Common myeloid progenitor, CD34-positive (primary cell): Measurements from ENCODE around the gene CDC20B.
"Not testable (repeated sequence)": the region's sequence is repeated elsewhere in the genome, so short reads cannot be mapped to it uniquely, and the experiment has no call there.

Source experiments
- CTCF ChIA-PET: fragments of 350-600 bp; sonication (Branson Sonifier 250); formaldehyde crosslinking; loops from one replicate; lab custom pipeline; 2021; ENCODE audit warnings: antibody characterized with exemption; lab: Charles Lee
- POLR2A ChIA-PET: fragments of 350-600 bp; sonication (Branson Sonifier 250); formaldehyde crosslinking; loops from one replicate; lab custom pipeline; 2021; ENCODE audit warnings: antibody characterized with exemption; lab: Charles Lee
- DNase-seq, 3 donors: peaks; one replicate each; pipeline versions ENCODE4 v3.0.0 to v3.0.0-alpha.2; 2013
- H3K27ac ChIP-seq, 2 experiments: 1 replicate in 1 of 2; 2 replicates in 1 of 2; pipeline ENCODE4 v1.7.0; 2013; ENCODE audit warnings: inconsistent platforms in 2 of 2, low read length in 2 of 2, mild to moderate bottlenecking in 2 of 2, low read depth in 1 of 2, moderate library complexity in 1 of 2; ENCODE audit not compliant: severe bottlenecking in 2 of 2, insufficient read depth in 1 of 2, poor library complexity in 1 of 2
- H3K27me3 ChIP-seq, 5 experiments: replicated peaks in 2 of 5; 1 replicate in 3 of 5; 2 replicates in 2 of 5; pipeline versions ENCODE4 v1.6.1 to v1.7.0; 2013; ENCODE audit warnings: low read length in 4 of 5, mild to moderate bottlenecking in 2 of 5, moderate library complexity in 2 of 5, inconsistent platforms in 1 of 5; ENCODE audit not compliant: insufficient read depth in 5 of 5, control insufficient read depth in 4 of 5
- H3K36me3 ChIP-seq, 4 experiments: 1 replicate in 2 of 4; 2 replicates in 2 of 4; pipeline versions ENCODE4 v1.6.1 to v1.7.0; 2013; ENCODE audit warnings: low read length in 3 of 4, control low read depth in 1 of 4, mild to moderate bottlenecking in 1 of 4; ENCODE audit not compliant: control insufficient read depth in 4 of 4, insufficient read depth in 4 of 4
- H3K4me1 ChIP-seq, 4 experiments: 1 replicate in 3 of 4; 2 replicates in 1 of 4; pipeline versions ENCODE4 v1.6.1 to v1.7.1; 2013; ENCODE audit warnings: low read length in 3 of 4, mild to moderate bottlenecking in 3 of 4, control low read depth in 1 of 4, inconsistent platforms in 1 of 4, moderate library complexity in 1 of 4; ENCODE audit not compliant: control insufficient read depth in 4 of 4, insufficient read depth in 4 of 4; ENCODE audit errors: control extremely low read depth in 1 of 4
- H3K4me3 ChIP-seq, 7 experiments: 1 replicate in 4 of 7; 2 replicates in 3 of 7; pipeline versions ENCODE4 v1.5.1 to v1.7.0; 2013; ENCODE audit warnings: mild to moderate bottlenecking in 7 of 7, low read length in 6 of 7, moderate library complexity in 6 of 7, inconsistent platforms in 2 of 7, low read depth in 2 of 7, control low read depth in 1 of 7; ENCODE audit not compliant: insufficient read depth in 4 of 7, control insufficient read depth in 1 of 7; ENCODE audit errors: extremely low read depth in 1 of 7
- H3K9me3 ChIP-seq, 5 experiments: 1 replicate in 4 of 5; 2 replicates in 1 of 5; pipeline versions ENCODE4 v1.6.1 to v1.7.1; 2013; ENCODE audit warnings: low read length in 4 of 5, mild to moderate bottlenecking in 2 of 5, inconsistent platforms in 1 of 5, low read depth in 1 of 5, moderate library complexity in 1 of 5; ENCODE audit not compliant: control insufficient read depth in 4 of 5, insufficient read depth in 2 of 5; ENCODE audit errors: control extremely low read depth in 1 of 5
- WGBS: methylation state at CpG from one replicate; pipeline ENCODE4 v1.1.5; 2013; ENCODE audit not compliant: insufficient coverage; 5-methylcytosine and 5-hydroxymethylcytosine counted together

Gene CDC20B

DNA sequence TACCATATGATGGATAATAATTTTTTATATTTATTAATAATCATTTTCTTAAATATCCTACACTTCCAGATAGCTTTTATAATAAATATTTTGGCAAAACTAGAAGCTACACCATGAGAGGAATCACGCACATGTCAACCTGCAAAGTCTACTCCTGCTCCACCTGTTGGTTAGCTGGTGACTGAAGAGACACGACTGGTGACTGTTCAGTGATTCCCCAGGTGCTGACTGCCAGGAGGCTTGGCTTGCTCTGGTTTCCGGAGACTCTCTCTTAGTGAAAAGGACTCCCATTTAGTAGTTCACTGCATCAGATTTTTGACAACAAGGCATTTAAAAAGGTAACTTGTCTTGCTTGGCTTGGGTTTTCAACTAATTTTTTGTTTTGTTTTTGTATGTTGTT lies 49.6 kb downstream of the CDC20B start:
- 100% methylated on average over 3 of the region's 3 CpGs for WGBS
- no peak for DNase-seq
- Histone ChIP-seq H3K27ac (no peak overlapping the region), H3K36me3 (no peaks in the 10 kb centered on the region), H3K4me1 (no peaks in the 10 kb centered on the region), H3K4me3 (no peak overlapping the region), H3K9me3 (peaks cover 0 to 3% (median 0%) of the 10 kb centered on the region in 5 experiments), H3K27me3 (no peaks in the 10 kb centered on the region)
- ChIA-PET POLR2A (no interaction called here), CTCF (interaction anchor here (1.5 kb wide), 1 partner anchor 164 kb away, joined by 3 read pairs; no protein-coding TSS in a partner anchor)

DNA sequence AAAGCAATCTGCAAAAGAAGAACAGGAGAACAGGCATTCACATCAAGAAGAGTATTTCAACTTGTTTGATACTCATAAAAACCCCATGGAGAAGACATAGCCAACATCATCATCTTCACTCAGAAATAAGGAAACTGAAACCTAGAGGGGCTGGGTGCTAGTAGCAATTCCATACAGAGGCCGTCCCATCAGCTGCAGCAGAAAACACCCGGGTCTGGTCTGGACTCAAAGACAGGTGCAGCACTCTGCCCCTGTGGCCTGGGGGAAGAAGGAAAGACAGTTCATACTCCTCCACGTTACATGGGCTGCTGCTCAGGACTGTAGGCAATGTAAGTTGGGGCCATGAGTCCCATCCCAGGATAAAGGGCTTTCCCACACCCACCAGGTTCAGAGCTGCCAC lies 58.9 kb downstream of the CDC20B start:
- ChIA-PET POLR2A (no interaction called here), CTCF (interaction anchor here (1.4 kb wide), 1 partner anchor 12 kb away, joined by 3 read pairs; no protein-coding TSS in a partner anchor)
- no peak for DNase-seq
- H3K36me3 ChIP-seq = no peaks in the 10 kb centered on the region
- H3K27me3 ChIP-seq = no peaks in the 10 kb centered on the region
- no peak overlapping the region for H3K4me3 ChIP-seq
- WGBS = 96% methylated on average over 3 of the region's 3 CpGs
- no peaks in the 10 kb centered on the region for H3K4me1 ChIP-seq
- no peak overlapping the region for H3K27ac ChIP-seq
- no peaks in the 10 kb centered on the region for H3K9me3 ChIP-seq

DNA sequence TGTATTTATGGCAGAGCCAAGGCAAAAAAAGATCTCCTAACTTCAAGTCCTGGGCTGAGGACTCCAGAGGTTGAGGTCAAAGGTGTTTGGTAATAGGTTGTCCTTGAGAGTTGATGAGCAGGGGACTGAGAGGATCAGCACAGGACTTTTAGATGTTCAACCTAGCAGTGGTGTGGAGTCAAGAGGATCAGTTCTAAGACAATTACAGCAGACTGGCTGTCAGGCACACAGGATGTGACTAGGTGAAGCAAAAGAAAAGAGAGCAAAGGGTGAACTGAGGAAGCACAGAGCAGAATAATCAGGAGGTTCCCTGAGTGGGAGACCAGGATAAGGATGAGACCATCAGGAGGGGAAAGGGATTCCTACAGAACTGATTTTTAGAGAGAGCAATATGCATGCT lies 59.6 kb downstream of the CDC20B start:
- Histone ChIP-seq H3K27me3 (no peaks in the 10 kb centered on the region), H3K9me3 (no peaks in the 10 kb centered on the region), H3K27ac (no peak overlapping the region), H3K4me1 (no peaks in the 10 kb centered on the region), H3K36me3 (no peaks in the 10 kb centered on the region), H3K4me3 (no peak overlapping the region)
- DNase-seq = no peak
- ChIA-PET POLR2A (no interaction called here), CTCF (interaction anchor here (1.4 kb wide), 1 partner anchor 13 kb away, joined by 3 read pairs; no protein-coding TSS in a partner anchor)

DNA sequence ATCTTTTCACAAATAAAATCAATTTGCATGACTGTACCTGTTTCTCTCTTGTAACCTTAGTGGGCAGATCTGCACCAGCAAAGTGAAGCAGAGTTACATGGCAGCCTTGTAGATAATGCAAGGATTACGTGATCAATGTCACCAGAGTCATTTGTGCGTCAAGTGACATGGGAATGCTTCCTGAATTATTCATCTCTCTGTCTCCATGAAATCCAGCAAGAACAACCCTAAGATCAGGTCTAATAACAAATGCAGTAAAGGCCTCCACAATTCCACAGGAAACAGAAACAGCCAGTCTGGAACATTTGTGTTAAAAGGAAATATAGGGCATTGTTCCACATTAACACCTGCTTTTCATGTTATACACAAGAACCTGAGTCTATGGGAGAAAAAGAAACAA lies 62.8 kb downstream of the CDC20B start:
- 100% methylated on average over 1 of the region's 2 CpGs for WGBS
- H3K36me3 ChIP-seq = no peaks in the 10 kb centered on the region
- no peak overlapping the region for H3K4me3 ChIP-seq
- ChIA-PET CTCF (no interaction called here), POLR2A (no interaction called here)
- peaks cover 0 to 1% (median 0%) of the 10 kb centered on the region in 5 experiments for H3K9me3 ChIP-seq
- no peak overlapping the region for H3K27ac ChIP-seq
- no peaks in the 10 kb centered on the region for H3K27me3 ChIP-seq
- DNase-seq = no peak
- peaks cover 0 to 3% (median 3%) of the 10 kb centered on the region in 4 experiments for H3K4me1 ChIP-seq

DNA sequence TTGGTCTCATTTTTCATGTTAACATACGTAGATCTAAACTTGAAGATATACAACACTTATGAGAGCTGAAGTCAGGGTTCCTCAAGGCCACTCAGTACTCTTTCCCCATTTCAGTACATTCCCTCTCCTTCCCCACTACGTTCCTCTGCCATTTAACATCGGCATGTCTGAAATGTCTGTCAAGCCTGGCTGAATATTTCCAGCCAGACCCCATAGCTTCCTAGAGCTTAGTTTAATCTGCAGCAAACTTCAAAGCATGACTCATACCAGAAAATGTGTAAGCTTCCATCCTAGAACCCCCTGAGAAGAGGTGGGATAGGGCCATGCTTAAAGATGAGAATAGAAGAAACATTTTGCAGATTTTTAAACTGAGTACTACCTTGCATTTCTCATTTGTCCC lies 64.3 kb downstream of the CDC20B start:
- Histone ChIP-seq H3K27ac (no peak overlapping the region), H3K36me3 (no peaks in the 10 kb centered on the region), H3K4me1 (peaks cover 11 to 19% (median 17%) of the 10 kb centered on the region in 4 experiments), H3K9me3 (peaks cover 0 to 1% (median 0%) of the 10 kb centered on the region in 5 experiments), H3K4me3 (no peak overlapping the region), H3K27me3 (no peaks in the 10 kb centered on the region)
- no peak for DNase-seq
- 92% methylated on average over 3 of the region's 3 CpGs for WGBS
- POLR2A ChIA-PET = no interaction called here
- CTCF ChIA-PET = interaction anchor here (0.7 kb wide), 1 partner anchor 201 kb away, joined by 3 read pairs; no protein-coding TSS in a partner anchor

DNA sequence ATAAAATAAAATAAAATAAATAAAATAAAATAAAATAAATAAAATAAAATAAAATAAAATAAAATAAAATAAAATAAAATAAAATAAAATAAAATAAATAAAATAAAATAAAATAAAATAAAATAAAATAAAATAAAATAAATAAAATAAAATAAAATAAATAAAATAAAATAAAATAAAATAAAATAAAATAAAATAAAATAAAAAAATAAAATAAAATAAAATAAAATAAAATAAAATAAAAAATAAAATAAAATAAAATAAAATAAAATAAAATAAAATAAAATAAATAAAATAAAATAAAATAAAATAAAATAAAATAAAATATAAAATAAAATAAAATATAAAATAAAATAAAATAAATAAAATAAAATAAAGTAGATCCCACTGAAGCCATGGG lies 67.0 kb downstream of the CDC20B start:
- DNase-seq, POLR2A ChIA-PET, H3K4me3 ChIP-seq, CTCF ChIA-PET, H3K27ac ChIP-seq, H3K36me3 ChIP-seq, H3K27me3 ChIP-seq, H3K9me3 ChIP-seq: not testable (repeated sequence)
- peaks cover 25 to 37% (median 33%) of the 10 kb centered on the region in 4 experiments for H3K4me1 ChIP-seq

DNA sequence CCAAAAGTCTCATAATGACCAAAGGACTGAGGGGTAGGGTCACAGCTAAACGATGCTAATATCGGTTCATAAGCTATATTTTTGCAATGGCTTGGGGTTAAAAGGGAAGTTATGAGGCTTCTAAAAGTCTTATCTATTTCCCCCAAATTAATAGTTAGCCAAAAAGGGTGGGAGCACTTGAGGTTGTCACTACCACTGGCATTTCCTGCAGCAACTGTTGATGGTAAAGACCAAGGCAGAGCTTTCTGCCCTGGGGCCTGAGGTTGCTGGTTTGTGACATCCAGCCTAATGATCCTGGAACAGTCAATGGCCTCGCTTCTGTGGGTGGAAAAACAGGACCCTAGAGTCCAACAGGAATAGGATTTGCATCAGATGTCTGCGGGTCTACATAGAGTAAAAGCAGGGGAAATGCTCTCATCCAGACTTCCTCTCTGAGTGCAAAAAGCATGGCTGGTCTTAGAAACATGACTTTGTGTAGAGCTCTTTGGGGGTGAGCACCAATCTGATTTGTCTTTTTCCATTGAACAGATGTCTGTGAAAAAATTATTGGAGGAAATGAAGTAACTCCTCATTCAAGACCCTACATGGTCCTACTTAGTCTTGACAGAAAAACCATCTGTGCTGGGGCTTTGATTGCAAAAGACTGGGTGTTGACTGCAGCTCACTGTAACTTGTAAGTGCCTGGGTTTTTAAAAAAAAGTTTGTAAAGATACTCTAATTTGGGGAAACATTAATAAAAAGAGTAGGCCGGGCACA lies 67.9 kb downstream of the CDC20B start:
- 38% methylated on average over 2 of the region's 5 CpGs for WGBS
- peaks cover 0 to 1% (median 0%) of the 10 kb centered on the region in 5 experiments for H3K9me3 ChIP-seq
- ChIA-PET POLR2A (interaction anchor here (0.7 kb wide), 1 partner anchor 38 kb away, joined by 3 read pairs; no protein-coding TSS in a partner anchor), CTCF (interaction anchor here (0.7 to 1.6 kb wide), 3 partner anchors 9 to 161 kb away, joined by 3 to 4 read pairs (median 4); no protein-coding TSS in a partner anchor)
- H3K27ac ChIP-seq = no peak overlapping the region
- H3K4me1 ChIP-seq = peaks cover 25 to 37% (median 33%) of the 10 kb centered on the region in 4 experiments
- DNase-seq = peak; percentile 40 to 73 (median 55)
- H3K36me3 ChIP-seq = no peaks in the 10 kb centered on the region
- no peaks in the 10 kb centered on the region for H3K27me3 ChIP-seq
- peak overlapping the region in 2 of 7 experiments; percentile 18 to 51 for H3K4me3 ChIP-seq
